Measurements from ENCODE around the gene DAPK2.

The DAPK2 gene

DNA sequence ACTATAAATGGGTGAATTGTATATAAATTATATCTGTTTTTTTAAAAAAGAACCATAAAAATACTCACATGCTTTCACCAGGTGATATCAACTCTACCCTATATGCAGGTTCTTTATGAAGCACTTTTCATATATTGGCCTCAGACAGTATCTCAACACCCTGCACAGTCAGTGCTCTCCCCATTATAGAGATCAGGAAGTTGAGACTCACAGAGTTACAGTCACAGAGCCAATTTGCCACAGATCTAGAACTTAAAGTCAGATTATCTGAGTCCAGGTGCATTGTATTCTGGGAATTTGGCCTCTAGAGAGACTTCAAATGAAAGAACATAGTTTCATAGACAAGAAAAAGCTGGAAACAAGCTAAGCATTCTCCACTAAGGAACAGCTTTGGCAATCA, 38.1 kb downstream of the DAPK2 start:
- TF ChIP-seq, protein P1, sequence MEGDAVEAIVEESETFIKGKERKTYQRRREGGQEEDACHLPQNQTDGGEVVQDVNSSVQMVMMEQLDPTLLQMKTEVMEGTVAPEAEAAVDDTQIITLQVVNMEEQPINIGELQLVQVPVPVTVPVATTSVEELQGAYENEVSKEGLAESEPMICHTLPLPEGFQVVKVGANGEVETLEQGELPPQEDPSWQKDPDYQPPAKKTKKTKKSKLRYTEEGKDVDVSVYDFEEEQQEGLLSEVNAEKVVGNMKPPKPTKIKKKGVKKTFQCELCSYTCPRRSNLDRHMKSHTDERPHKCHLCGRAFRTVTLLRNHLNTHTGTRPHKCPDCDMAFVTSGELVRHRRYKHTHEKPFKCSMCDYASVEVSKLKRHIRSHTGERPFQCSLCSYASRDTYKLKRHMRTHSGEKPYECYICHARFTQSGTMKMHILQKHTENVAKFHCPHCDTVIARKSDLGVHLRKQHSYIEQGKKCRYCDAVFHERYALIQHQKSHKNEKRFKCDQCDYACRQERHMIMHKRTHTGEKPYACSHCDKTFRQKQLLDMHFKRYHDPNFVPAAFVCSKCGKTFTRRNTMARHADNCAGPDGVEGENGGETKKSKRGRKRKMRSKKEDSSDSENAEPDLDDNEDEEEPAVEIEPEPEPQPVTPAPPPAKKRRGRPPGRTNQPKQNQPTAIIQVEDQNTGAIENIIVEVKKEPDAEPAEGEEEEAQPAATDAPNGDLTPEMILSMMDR (IDR thresholded peaks at IDR 0.05; ENCODE audit: insufficient read depth, low read length): no peak
- TF ChIP-seq GABPA (IDR thresholded peaks at IDR 0.05; ENCODE audit: low read depth) (no peak), POLR2AphosphoS5 (IDR thresholded peaks at IDR 0.05; ENCODE audit: low read depth) (no peak), SPI1 (IDR thresholded peaks at IDR 0.05; ENCODE audit: borderline replicate concordance, low read depth) (no peak)
- TF ChIP-seq, protein P2, sequence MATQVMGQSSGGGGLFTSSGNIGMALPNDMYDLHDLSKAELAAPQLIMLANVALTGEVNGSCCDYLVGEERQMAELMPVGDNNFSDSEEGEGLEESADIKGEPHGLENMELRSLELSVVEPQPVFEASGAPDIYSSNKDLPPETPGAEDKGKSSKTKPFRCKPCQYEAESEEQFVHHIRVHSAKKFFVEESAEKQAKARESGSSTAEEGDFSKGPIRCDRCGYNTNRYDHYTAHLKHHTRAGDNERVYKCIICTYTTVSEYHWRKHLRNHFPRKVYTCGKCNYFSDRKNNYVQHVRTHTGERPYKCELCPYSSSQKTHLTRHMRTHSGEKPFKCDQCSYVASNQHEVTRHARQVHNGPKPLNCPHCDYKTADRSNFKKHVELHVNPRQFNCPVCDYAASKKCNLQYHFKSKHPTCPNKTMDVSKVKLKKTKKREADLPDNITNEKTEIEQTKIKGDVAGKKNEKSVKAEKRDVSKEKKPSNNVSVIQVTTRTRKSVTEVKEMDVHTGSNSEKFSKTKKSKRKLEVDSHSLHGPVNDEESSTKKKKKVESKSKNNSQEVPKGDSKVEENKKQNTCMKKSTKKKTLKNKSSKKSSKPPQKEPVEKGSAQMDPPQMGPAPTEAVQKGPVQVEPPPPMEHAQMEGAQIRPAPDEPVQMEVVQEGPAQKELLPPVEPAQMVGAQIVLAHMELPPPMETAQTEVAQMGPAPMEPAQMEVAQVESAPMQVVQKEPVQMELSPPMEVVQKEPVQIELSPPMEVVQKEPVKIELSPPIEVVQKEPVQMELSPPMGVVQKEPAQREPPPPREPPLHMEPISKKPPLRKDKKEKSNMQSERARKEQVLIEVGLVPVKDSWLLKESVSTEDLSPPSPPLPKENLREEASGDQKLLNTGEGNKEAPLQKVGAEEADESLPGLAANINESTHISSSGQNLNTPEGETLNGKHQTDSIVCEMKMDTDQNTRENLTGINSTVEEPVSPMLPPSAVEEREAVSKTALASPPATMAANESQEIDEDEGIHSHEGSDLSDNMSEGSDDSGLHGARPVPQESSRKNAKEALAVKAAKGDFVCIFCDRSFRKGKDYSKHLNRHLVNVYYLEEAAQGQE (IDR thresholded peaks at IDR 0.05; ENCODE audit: insufficient replicate concordance, low read depth): no peak
- Histone ChIP-seq H3K27ac (replicated peaks) (no peak overlapping the region), H3K27me3 (ENCODE audit: insufficient read depth, poor library complexity, severe bottlenecking) (no peaks in the 10 kb centered on the region)

DNA sequence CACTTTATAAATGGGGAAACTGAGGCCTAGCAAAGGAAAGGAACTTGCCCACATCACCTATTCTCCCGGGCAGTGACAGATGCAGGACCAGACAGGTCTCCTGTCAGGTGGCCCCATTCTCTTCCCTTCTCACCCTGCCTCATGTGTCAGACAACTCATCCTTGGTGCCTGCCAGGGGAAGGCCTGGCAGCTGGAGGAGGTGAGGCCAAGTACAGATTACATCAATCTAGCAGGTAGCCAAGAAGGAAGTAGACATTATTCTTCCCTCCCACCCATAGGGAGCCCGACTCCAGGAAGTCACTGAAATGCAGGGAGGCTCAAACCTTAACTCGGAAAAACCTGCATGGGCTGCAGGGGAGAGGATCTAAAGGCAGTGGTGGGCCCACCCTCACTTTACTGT, 39.6 kb downstream of the DAPK2 start:
- Histone ChIP-seq H3K27ac (replicated peaks) (no peak overlapping the region), H3K27me3 (ENCODE audit: insufficient read depth, poor library complexity, severe bottlenecking) (no peaks in the 10 kb centered on the region), H3K4me3 (replicated peaks; ENCODE audit: insufficient read depth, low read length) (no peak overlapping the region)
- no peak for DNase-seq (ENCODE audit: low read depth in 1 of 2, low spot score in 1 of 2)
- TF ChIP-seq POLR2AphosphoS5 (IDR thresholded peaks at IDR 0.05; ENCODE audit: low read depth) (no peak), SPI1 (IDR thresholded peaks at IDR 0.05; ENCODE audit: borderline replicate concordance, low read depth) (no peak)
- TF ChIP-seq, protein P1 (IDR thresholded peaks at IDR 0.05; ENCODE audit: insufficient read depth, low read length): no peak

More for the DNA sequence above, 38.1 kb downstream of the DAPK2 start:
- no peak for DNase-seq (ENCODE audit: low read depth in 1 of 2, low spot score in 1 of 2)
- no peak overlapping the region for H3K4me3 ChIP-seq (replicated peaks; ENCODE audit: insufficient read depth, low read length)

DNA sequence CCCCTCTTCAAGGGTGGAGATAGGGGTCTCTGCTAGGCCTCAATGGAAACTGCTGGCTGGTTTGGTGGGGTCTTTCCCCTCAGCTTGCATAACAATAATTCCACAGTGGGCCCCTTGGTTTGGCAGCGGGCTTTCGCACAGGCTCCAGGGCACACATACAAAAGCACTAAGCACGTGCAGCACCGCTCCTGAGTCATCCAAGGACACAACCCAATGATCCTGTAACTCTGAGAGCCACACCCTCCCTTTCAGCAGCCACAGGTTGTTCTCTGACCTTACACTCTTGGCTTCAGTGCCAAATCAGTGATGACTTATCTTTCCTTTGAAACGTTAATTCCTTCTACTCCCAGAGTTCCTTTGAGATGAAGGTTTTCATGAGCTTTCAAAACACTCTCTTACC, 41.7 kb downstream of the DAPK2 start:
- TF ChIP-seq GABPA (IDR thresholded peaks at IDR 0.05; ENCODE audit: low read depth): no peak
- no peak for TF ChIP-seq POLR2AphosphoS5 (IDR thresholded peaks at IDR 0.05; ENCODE audit: low read depth)
- TF ChIP-seq, protein P1 (IDR thresholded peaks at IDR 0.05; ENCODE audit: insufficient read depth, low read length): no peak
- TF ChIP-seq, protein P2 (IDR thresholded peaks at IDR 0.05; ENCODE audit: insufficient replicate concordance, low read depth): no peak
- no peak for TF ChIP-seq SPI1 (IDR thresholded peaks at IDR 0.05; ENCODE audit: borderline replicate concordance, low read depth)

DNA sequence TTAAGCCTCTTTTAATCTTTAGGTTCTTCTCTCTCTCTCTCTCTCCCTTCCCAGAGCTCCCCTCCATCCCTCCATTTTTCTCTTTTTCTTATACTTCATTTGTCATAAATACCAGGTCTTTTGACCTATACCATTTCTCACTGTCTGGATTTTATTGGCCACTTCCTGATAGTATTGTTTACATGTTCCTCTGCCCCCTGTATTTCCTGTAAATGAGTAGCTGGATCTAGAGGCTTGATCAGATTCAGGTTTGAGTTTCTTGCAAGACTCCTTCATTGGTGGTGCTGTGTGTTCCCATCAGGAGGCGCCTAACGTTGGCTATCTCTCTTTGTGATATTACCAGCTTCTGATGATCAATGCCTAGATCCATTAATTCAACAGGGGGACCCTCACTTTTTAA, 42.2 kb downstream of the DAPK2 start:
- Histone ChIP-seq H3K27ac (replicated peaks) (no peak overlapping the region), H3K4me3 (replicated peaks; ENCODE audit: insufficient read depth, low read length) (no peak overlapping the region), H3K27me3 (ENCODE audit: insufficient read depth, poor library complexity, severe bottlenecking) (no peaks in the 10 kb centered on the region)
- no peak for DNase-seq (ENCODE audit: low read depth in 1 of 2, low spot score in 1 of 2)
- TF ChIP-seq SPI1 (IDR thresholded peaks at IDR 0.05; ENCODE audit: borderline replicate concordance, low read depth) (no peak), GABPA (IDR thresholded peaks at IDR 0.05; ENCODE audit: low read depth) (no peak), POLR2AphosphoS5 (IDR thresholded peaks at IDR 0.05; ENCODE audit: low read depth) (no peak)
- TF ChIP-seq, protein P1 (IDR thresholded peaks at IDR 0.05; ENCODE audit: insufficient read depth, low read length): no peak
- TF ChIP-seq, protein P2 (IDR thresholded peaks at IDR 0.05; ENCODE audit: insufficient replicate concordance, low read depth): no peak

More for the DNA sequence above, 41.7 kb downstream of the DAPK2 start:
- Histone ChIP-seq H3K4me3 (replicated peaks; ENCODE audit: insufficient read depth, low read length) (no peak overlapping the region), H3K27ac (replicated peaks) (no peak overlapping the region), H3K27me3 (ENCODE audit: insufficient read depth, poor library complexity, severe bottlenecking) (no peaks in the 10 kb centered on the region)
- no peak for DNase-seq (ENCODE audit: low read depth in 1 of 2, low spot score in 1 of 2)

Data from HL-60 (cell line).